GM18520 (cell line): ENCODE data around the gene HAT1.

ENCODE experiments used
- ATAC-seq: cut with Tn5 transposase; IDR thresholded peaks from one replicate; pipeline ENCODE4 v1.9.1; 2021; ENCODE audit not compliant: unreplicated experiment

HAT1 gene

DNA sequence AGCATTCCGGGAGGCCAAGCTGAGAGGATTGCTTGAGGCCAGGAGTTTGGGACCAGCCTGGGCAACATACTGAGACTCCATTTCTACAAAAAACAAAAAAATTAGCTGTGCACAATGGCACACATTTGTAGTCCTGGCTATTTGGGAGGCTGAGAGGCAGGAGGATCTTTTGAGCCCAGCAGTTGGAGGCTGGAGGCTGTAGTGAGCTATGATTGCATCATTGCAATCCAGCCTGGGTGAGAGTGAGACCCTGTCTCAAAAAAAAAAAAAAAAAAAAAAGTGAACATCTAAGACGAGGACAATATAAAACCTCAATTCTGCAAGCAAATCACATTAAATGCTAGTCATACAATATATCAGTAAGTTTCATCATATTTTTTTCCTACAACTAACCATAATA, 2.8 kb upstream of the HAT1 start:
- ATAC-seq: no peak

DNA sequence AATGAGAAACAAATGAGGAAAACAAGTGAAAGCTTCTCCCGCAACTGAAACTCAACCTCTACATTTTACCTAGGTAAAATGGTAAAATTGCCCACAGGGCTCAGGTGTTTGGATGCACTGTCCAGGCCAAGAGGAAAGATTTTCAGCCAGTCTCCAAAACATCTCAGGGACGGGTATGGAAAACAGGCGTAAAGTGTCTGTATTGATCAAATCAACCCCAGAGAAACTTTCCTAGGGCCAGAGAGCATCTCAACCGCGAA, 361 bp upstream of the HAT1 start:
- no peak for ATAC-seq

DNA sequence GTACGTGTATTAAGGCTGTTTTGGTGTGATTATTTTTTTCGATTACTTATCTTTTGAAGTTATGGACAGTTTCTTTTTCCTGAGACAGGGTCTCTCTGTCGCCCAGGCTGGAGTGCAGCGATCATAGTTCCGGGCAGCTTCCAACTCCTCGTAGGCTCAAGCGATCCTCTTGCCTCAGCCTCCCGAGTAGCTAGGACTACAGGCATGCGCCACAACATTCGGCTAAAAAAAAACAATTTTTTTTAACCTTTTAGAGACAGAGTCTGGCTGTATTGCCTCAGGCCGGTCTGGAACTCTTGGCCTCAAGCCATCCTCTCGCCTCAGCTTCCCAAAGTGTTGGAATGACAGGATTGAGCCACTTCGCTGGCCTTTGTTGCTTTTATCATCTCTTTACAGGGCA, 945 bp downstream of the HAT1 start:
- ATAC-seq: no peak

DNA sequence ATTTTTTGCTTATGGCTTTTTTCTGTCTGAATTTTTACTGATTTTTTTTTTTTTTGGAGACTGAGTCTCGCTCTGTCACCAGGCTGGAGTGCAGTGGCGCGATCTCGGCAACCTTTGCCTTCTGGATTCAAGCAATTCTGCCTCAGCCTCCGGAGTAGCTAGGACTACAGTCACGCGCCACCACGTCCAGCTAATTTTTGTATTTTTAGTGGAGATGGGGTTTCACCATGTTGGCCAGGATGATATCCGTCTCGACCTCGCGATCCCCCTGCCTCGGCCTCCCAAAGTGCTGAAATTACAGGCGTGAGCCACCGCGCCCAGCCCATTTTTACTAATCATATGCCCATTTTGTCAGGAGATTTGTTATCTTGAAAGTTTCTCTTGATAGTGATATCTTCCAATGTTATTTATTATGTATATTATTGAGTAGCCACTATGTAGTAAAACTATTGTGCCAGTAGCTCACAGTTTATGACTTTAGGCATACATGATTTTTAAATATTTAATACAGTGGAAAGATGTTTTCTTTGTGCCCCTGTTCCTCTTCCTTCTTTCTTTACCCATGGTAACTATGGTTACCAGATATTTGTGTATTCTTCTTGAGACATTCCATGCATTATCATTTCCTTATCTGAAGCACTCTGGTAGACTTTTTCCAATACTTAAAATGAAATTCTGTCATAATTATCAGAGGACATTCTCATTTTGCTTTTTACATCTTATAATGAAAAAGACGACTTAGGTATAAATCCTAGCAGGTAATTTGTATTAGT, 2.1 kb downstream of the HAT1 start:
- ATAC-seq: no peak

DNA sequence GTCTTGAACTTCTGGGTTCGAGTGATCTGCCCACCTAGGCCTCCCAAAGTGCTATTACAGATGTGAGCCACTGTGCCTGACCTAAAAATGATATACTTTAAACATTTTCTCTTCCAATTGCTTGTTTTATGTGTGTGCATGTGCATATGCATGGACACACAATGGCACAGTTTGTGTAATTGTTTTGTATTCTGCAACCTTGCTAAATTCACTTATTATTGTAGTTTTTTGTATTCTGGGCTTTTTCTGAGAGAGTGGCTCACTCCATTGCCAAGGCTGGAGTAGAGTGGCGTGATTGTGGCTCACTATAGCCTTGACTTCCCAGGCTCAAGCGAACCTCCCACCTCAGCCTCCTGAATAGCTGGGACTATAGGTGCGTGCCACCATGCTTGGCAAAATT, 8.1 kb downstream of the HAT1 start:
- ATAC-seq: no peak

DNA sequence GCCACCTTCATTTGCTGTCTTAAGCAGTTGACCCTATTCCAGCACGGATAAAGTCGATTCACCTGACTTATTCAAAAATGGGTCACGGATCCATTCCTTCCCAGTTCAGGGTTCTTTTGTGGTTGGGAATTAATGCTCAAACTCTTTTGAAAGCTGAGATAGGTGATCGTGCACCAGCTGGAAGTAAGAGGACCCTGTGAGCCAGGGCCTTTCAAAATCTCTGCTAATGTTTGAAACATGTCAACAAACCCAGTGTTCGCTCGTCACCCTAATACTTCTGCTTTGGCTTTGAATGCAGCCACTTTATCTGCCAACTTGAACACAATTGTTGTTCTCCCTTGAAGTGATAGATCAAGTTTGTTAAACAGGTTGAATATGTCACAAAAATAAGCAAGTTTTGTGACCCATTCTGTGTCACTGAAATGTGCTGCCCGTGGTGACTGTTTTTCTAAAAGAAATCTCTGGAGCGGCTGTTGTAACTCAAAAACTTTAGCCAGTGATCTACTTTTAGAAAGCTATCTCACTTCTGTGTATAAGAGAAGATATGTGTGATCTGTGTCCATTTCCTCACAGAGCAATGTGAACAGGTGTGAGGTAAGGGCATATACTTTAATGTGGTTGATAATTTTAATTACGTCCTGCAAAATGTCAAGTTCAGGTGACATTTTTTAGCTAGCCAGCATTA, 16.9 kb downstream of the HAT1 start:
- no peak for ATAC-seq

DNA sequence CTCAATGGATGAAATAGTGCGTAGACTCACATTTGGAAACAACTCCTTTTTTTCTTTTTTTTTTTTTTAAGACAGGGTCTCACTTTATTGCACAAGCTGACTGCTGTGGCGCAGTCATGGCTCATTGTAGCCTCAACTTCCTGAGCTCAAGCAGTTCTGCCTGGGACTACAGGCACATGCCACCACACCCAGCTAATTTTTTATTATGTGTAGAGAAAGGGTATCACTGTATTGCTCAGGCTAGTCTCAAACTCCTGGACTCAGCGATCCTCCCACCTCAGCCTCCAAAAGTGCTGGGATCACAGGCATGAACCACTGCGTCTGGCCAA, 17.4 kb downstream of the HAT1 start:
- no peak for ATAC-seq

DNA sequence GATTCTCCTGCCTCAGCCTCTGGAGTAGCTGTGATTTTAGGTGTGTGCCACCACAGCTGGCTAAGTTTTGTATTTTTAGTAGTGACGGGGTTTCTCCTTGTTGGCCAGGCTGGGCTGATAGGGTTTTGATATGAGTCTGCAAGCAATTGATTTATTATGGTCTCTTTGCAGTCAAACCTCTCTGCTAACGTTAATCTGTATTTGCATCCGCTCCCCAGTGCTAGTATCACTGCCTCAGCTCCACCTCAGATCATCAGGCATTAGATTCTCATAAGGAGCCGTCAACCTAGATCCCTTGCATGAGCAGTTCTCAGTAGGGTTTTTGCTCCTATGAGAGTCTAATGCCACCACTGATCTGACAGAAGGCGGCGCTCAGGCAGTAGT, 19.0 kb downstream of the HAT1 start:
- no peak for ATAC-seq

DNA sequence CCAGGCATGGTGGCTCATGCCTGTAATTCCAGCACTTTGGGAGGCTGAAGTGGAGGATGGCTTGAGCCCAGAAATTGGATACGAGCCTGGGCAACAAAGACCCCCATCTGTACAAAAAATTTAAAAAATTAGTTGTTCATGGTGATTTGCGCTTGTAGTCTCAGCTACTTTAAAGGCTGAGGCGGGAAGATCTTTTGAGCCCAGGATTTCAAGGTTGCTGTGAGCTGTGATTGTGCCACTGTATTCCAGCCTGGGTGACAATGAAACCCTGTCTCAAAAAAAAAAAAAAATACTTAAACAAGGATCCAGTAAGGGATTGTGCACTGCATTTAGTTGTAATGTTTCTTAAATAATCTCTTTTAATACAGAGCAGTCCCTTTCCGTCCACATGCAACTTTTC, 21.6 kb downstream of the HAT1 start:
- no peak for ATAC-seq

DNA sequence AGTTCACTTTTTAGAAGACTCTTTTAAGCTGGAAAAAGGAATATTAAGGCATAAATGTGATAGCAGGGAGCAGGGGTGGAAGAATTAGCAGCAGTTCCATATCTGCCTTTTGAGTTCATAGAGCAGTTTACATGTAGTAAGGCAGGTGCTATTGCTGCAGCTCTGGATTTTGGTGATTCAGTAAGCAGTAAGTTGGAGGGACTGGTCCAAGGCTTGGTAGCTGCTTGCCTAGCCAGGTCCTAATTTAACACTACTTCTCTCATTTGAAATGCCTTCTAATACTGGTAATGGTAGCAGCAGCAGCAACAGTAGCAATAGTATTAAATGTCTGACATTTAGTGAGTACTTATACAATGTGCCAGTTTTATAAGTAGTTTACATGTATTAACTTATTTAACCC, 30.0 kb downstream of the HAT1 start:
- no peak for ATAC-seq

DNA sequence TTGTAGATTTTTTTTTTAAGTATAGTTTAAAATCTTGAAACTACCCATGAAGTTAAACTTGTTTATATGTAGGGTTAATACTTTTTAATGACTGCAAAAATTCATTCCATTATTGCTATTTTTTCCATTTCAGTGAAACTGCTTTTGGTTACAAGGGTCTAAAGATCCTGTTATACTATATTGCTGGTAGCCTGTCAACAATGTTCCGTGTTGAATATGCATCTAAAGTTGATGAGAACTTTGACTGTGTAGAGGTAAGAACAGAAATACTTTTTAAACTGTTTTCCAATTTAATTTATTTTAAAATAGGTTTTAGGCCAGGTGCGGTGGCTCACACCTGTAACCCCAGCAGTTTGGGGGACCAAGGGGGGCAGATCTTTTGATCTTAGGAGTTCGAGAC, 30.5 kb downstream of the HAT1 start:
- ATAC-seq: no peak

DNA sequence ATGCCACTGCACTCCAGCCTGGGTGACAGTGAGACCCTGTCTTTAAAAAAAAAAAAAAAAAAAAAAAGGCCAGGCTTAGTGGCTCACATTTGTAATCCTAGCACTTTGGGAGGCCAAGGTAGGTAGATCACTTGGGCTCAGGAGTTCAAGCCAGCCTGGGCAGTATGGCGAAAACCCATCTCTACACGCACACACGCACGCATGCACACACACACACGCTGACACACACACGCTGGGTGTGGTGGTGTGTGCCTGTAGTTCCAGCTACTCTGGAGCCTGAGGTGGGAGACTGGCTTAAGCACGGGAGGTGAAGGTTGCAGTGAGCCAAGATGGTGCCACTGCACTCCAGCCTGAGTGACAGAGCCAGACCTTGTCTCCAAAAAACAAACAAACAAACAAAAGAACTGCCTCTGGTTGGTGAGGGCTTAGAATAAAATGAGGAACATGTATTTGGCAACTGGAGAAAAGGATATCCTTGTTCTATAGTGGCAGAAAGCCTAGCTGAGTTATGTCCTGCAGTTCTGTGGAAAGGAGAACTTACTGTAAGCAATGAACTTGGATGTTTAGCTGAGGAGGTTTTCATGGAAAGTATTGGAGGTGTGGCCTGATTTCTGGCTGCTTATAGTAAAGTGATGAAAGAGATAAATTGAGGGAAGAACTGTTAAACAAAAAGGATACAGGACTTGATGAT, 34.0 kb downstream of the HAT1 start:
- no peak for ATAC-seq

DNA sequence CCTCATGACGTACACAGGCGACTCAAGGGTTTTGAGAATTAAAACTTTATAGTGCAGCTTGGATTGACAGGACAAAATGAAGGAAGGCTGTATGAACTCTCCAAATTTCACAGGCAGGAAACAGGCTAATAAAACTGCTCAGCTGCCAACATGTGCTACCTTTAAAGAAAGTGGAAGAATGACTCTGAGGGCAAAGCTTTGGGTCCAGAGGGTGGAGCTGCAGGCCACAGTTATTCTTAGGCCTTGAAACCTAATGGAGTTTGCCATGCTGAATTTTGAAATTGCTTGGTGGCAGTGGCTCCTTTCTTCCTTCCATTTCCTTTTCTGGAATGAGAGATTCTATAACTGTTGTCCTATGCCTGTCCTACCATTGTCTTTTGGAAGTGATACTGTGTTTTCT, 34.8 kb downstream of the HAT1 start:
- ATAC-seq: no peak

DNA sequence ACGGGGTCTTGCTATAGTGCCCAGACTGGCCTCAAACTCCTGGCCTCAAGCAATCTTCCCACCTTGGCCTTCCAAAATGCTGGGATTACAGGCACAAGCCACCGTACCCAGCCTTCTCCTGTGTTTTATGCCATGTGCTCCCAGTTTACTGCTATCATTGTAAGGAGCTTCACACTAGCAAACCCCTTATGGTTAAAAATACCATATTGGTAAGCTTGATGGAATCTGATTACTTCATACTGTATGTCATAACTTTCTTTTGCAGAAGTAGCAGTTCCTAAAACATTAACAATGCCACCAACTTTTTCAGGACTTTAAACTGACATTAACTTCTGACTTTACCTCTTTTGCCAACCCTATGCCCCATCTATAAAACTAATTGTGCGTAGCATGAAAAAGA, 36.2 kb downstream of the HAT1 start:
- ATAC-seq: no peak

DNA sequence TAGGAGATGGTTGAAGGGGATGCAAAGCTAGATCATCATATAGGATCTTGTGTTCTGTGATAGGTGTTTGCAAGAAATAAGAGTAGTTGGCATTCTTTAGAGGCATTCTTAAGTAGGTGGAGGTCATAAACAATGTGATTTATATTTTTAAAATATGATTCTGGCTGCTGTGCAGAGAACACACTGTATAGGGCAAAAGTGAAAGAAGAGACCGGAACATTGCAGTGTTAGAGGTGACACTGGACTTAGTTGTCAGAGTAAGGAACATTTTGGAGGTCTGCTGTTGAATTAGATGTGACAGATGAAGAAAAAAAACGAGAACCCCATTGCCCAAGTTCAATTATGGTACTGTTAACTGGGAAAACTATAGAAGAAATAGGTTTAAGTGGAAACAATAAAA, 37.7 kb downstream of the HAT1 start:
- ATAC-seq: no peak

DNA sequence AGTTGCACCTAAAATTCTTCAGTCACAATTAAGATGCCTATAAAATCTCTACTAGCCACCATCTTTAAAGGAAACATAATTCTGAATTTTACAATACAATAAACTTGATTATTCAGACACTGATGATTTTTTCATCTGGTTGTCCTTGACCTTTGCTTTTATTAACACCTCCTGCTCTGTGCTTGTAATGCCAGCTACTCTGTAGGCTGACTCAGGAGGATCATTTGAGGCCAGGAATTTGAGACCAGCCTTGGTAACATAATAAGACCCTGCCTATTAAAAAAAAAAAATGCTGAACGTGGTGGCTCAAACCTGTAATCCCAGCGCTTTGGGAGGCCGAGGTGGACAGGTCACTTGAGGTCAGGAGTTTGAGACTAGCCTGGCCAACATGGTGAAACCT, 38.3 kb downstream of the HAT1 start:
- no peak for ATAC-seq

DNA sequence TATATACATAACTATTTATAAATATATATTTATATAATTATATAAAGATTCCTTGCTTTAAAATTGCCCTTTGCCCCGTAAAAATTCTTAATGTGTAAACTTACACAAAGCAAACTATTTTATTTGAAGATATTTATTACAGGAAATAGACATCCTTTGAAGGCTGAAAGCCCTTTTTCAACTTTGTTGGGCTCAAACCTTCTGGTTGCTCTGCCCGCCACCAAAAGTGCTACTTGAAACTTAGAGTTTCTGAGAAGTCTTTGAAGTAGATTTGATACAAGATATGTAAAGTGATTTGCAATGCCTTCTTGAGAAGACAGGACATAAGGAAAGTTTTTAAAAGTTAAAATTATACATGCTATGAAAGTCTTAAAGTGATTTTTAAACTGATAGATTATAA, 40.9 kb downstream of the HAT1 start:
- ATAC-seq: no peak

DNA sequence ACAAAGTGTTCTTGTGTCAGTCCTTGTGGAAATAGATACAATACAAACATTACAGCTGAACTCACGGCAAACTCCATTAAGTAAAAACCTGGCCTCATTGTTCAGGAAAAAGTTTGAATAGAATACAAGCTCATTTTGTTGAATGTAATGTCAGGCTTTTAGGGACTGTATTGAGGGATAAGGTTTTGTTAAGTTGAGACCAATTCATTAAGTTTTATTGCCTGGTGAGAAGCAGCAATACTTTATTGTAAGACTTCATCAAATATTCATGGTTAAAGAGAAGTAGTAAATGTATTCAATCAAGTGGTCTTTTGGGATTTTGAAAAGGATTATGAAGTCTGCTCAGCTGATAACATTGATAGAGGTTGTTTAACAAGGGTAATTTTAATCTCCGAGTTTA, 42.0 kb downstream of the HAT1 start:
- ATAC-seq: no peak

DNA sequence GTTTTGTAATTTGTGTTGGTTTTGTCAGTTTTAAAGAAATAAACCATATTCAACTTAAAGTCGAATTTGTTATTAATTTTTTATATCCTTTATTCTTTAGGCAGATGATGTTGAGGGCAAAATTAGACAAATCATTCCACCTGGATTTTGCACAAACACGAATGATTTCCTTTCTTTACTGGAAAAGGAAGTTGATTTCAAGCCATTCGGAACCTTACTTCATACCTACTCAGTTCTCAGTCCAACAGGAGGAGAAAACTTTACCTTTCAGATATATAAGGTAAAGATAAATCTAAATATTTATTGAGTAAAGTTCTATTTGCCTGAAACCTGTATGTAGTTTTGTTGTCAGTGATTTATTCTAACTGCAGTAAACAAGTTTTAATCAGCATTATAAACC, 43.0 kb downstream of the HAT1 start:
- no peak for ATAC-seq

DNA sequence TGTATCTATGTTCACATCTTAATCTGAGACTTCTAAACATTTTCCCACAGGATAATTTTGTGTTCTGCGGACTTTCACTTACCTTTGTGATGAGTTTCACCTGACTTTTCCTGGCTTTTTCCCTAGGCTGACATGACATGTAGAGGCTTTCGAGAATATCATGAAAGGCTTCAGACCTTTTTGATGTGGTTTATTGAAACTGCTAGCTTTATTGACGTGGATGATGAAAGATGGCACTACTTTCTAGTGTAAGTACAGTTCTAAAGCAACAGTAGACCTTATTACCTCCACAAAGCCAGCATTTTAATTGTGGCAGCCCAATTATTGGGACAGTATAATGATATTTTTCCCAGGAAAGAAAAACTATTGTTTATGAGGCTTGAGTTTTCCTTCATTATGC, 43.4 kb downstream of the HAT1 start:
- no peak for ATAC-seq

DNA sequence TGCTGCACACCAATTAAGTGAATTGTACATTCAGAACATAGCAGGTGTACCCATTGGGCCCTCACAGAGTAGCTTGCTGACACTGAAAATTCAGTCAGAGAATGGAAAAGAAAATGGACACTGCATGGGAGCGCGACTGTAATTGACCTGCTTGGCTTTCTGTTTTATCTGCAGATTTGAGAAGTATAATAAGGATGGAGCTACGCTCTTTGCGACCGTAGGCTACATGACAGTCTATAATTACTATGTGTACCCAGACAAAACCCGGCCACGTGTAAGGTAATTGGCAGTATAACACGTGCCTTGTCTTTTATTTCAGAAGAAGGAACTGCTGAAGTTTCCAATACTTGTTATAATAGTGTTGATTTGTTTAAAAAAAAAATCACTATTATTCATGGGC, 44.0 kb downstream of the HAT1 start:
- no peak for ATAC-seq

DNA sequence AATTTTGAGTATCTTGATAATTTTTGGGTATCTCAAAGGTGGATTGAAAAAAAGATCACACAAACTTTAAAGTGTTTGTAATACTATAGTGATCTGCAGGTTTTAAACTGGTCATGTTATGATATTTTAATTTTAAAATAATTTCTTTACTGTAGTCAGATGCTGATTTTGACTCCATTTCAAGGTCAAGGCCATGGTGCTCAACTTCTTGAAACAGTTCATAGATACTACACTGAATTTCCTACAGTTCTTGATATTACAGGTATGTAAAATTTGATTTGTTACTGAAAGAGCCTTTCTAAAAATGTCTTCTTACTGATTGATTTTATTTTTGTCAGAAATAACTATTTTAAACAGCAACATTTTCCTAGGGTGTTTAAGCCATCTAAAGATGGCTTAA, 44.4 kb downstream of the HAT1 start:
- no peak for ATAC-seq

DNA sequence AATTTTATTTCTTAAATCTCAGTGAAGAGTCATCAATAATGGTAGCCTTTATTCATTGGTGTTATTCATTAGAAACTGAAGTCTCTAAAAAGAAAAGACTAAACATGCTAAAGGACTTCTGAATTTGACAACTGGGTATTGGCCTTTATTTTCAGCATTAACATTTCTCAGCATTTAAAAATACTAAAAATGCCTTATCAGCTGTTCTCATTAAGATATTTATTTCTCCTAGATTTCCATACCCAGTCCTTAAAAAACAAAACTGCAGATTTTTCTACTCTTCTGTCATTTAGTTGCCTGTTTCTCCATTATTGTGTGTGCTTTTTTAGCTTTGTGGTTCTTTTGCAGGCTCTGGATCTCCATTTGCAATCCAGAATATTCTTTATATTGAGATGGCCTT, 46.2 kb downstream of the HAT1 start:
- ATAC-seq: no peak
